SJSA1 (cell line): ENCODE results near the gene ABLIM2. TPM values are rescaled to one million over a fixed set of nuclear protein-coding genes. Genes with fewer than 3 reads are reported as not detected.

Source experiments
- DNase-seq, 2 experiments: peaks; one replicate each; pipeline ENCODE4 v3.0.0-alpha.2; 2015 to 2020; ENCODE audit warnings: low spot score in 2 of 2, low read depth in 1 of 2
- H3K27ac ChIP-seq: fragments of 250-450 bp; sonication (Bioruptor Pico); 2 replicates; pipeline ENCODE4 v1.5.1; 2020; ENCODE audit warnings: mild to moderate bottlenecking, moderate library complexity
- H3K27me3 ChIP-seq: fragments of 250-450 bp; sonication (Bioruptor Pico); replicated peaks from 2 replicates; pipeline ENCODE4 v1.5.1; 2020; ENCODE audit warnings: mild to moderate bottlenecking, moderate library complexity
- H3K36me3 ChIP-seq: fragments of 250-450 bp; sonication (Bioruptor Pico); 2 replicates; pipeline ENCODE4 v1.5.1; 2020; ENCODE audit warnings: mild to moderate bottlenecking
- H3K4me1 ChIP-seq: fragments of 250-450 bp; sonication (Bioruptor Pico); replicated peaks from 2 replicates; pipeline ENCODE4 v1.6.1; 2021; ENCODE audit warnings: mild to moderate bottlenecking
- H3K4me3 ChIP-seq: fragments of 250-450 bp; sonication (Bioruptor Pico); 2 replicates; pipeline ENCODE4 v1.5.1; 2020; ENCODE audit warnings: mild to moderate bottlenecking
- H3K9me3 ChIP-seq: fragments of 250-450 bp; sonication (Bioruptor Pico); replicated peaks from 2 replicates; pipeline ENCODE4 v1.5.1; 2020; ENCODE audit warnings: mild to moderate bottlenecking
- total RNA-seq: library from RNA; depleted of rRNA; stranded (reverse); fragments of >200 nt; shearing (Covaris generic); gene quantifications from 2 replicates; pipeline ENCODE4 v1.2.3, GENCODE V29; 2014

ABLIM2 gene
- total RNA-seq, 1 experiment from 2014 or later, result 0.13 TPM

DNA sequence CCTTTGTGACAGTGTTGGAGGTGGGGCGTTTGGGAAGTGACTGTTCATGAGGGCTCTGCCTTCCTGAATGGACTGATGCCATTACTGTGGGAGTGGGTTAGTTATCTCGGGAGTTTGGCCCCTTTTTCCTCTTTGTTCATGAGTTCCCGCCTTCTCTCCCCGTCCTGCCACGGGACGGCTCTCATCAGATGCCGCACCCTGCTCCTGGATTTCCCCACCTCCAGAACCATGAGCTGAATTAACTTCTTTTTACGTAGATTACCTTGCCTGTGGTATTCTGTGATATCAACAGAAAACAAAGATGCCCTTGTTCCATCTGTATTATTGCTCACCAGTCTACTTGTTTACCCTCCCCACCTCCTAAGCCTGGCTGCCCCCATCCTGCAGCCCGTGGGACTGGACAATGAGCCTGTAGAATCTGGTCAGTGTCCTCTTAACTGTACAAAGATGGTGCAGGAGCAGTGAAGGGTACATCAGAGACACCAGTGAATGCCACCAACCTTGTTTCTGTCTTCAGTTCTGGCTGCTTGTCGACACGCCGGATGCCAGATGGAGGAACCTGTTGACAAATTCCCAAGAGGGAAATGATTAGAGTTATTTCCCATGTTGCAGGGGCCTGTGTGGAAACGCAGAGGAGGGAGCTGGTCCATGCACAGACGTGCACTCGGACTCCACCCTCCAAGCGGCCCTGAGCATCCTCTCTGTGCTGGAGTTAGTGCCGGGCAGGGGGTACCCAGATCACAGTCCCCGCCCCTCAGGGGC lies 104.7 kb downstream of the ABLIM2 start:
- Histone ChIP-seq H3K36me3 (no peaks in the 10 kb centered on the region), H3K27me3 (peaks cover 10% of the 10 kb centered on the region; the same call in 1 of the 2 replicates), H3K4me3 (no peak overlapping the region), H3K27ac (no peak overlapping the region), H3K4me1 (no peaks in the 10 kb centered on the region), H3K9me3 (0 out of 2 replicates have a peak, but pooled peaks cover 2% of the 10 kb centered on the region)
- no peak for DNase-seq

DNA sequence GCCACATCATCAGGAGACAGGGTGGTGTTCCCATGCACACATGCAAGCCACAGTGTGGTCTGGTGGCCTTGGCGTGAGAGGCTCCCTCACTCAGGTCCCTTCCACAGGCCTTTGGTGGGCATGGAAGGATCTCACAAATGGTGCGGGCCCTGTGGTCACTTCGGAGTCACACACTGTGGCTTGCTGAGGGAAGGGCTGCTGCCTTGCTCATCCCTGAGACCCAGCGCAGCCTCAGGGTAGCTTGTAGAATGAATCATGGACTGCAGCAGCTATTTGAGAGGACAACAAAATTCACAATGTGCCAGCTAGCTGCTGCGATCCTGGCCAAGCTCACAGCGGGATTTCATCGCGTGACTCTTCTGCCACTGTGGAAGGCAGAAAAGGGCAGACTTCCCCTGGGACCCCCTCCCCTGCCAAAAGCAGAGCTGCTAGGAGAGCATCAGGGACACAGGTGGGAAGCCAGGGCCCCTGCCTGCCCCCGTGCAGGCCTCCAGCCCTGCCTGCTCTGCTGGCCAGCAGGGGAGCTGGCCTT lies 106.4 kb downstream of the ABLIM2 start:
- Histone ChIP-seq H3K4me3 (no peak overlapping the region), H3K9me3 (0 out of 2 replicates have a peak, but pooled peaks cover 2% of the 10 kb centered on the region)

DNA sequence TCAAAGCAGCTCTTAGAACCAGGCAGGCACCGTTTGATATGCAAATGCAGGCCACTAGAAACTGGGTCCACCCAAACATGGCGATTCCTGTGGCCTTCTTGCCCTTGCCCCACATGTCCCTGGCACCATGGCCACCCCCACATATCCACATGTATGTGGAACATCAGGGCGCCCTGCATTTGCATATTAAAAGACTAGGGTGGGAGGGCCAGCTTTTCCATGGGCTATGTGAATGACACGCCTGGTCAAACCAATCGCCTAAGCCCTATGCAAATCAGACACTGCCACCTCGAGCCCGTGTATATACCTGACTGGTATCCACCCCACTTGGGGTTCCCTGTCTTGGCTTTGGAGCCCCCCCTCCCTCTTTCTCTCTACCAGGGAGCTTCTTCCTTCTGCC lies 107.0 kb downstream of the ABLIM2 start:
- Histone ChIP-seq H3K9me3 (0 out of 2 replicates have a peak, but pooled peaks cover 2% of the 10 kb centered on the region), H3K27me3 (peaks cover 16% of the 10 kb centered on the region), H3K36me3 (no peaks in the 10 kb centered on the region), H3K4me3 (no peak overlapping the region), H3K4me1 (no peaks in the 10 kb centered on the region), H3K27ac (no peak overlapping the region)
- no peak for DNase-seq

More for the DNA sequence above, 106.4 kb downstream of the ABLIM2 start:
- no peak for DNase-seq
- Histone ChIP-seq H3K27ac (no peak overlapping the region), H3K27me3 (peaks cover 15% of the 10 kb centered on the region), H3K4me1 (no peaks in the 10 kb centered on the region), H3K36me3 (no peaks in the 10 kb centered on the region)

DNA sequence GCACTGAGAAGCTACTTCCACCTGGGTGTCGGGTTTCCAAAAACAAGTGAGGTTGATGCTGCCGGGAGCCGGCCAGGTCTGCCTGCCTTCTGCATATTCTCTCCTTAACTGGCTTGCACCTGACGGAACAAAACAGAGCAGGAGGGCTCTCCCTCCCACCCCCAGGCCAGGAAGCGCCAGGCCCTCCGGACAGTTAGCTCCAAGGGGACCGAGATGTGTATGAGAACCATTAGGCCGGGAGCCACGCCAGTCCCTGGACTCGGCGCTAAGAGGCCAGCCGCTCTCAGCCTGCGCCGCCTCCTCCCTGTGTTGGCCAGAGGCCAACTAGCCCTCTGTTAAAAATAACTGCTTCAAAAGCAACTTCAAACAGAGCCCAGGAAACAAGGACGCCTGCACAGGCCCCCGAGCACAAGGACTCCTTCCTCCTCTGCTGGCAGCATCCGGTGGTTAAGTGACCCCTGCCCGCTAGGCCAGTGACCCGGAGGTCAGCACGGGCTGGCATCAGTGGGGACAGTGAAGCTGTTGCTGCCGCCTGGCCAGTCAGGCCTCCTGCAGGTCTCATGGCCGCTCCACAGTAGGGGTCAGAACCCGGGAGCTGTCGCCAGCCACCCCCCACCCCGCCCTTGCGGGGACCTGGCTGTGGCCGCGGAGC lies 107.9 kb downstream of the ABLIM2 start:
- Histone ChIP-seq H3K27ac (no peak overlapping the region), H3K4me1 (no peaks in the 10 kb centered on the region), H3K4me3 (no peak overlapping the region), H3K36me3 (no peaks in the 10 kb centered on the region), H3K27me3 (peaks cover 25% of the 10 kb centered on the region), H3K9me3 (0 out of 2 replicates have a peak, but pooled peaks cover 2% of the 10 kb centered on the region)
- DNase-seq, result no peak

DNA sequence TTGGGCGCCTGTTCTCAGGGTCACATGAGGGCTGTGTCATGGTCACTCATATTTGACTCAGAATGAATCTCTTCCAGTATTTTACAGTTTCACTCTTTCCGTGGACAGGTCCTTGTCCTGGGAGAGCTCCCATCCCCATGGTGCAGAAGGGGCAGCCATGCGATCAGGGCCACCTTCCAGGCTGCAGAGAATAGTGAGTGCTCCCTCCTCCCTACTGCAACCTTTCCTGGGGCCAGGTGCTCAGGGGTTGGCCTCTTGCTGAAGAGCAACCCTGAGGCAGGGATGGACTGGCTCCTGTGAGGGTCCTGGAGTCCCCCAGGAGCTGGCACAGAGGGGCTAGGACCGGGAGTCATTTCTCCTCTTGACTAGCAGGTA lies 108.4 kb downstream of the ABLIM2 start:
- no peak for DNase-seq
- H3K4me3 ChIP-seq, result no peak overlapping the region
- no peaks in the 10 kb centered on the region for H3K4me1 ChIP-seq
- 0 out of 2 replicates have a peak, but pooled peaks cover 2% of the 10 kb centered on the region for H3K9me3 ChIP-seq
- H3K27ac ChIP-seq, result no peak overlapping the region
- no peaks in the 10 kb centered on the region for H3K36me3 ChIP-seq
- H3K27me3 ChIP-seq, result peaks cover 30% of the 10 kb centered on the region

DNA sequence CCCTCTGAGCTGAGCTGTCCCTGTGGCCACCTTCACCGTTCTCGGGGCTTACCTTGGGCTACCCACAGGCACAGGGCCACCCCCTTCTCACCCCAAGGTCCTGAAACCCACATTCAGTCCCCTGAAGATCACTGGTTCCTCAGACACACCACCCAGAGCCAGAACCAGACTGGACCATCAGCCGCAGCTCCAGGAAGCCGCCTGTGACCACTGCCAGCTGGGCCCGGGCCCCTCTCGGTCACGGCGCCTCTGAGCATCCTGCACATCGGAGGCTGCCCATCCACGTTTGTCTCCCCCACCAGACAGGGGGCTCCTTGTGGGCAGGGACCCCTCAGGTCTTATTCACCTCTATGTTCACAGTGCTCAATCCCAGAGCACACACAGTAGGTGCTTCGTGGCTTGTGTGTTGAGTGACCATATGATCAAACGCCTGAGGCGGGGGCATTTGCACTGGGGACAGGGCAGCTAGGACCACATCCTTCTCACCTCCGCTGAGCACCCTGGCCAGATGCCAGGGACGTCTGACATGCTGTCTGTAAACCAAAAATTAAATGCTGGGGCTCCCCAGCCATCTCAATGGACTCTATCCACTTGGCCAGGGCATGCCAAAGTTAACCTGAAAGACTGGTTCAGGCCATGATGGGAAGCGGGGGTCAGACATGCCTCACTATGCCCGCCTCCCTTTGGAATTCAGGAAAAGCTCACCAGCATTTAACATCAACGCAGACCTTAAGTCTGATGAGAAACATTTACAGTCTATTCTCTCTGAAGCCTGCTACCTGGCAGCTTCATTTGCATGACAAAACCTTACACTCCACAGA lies 109.5 kb downstream of the ABLIM2 start:
- Histone ChIP-seq H3K27me3 (peaks cover 39% of the 10 kb centered on the region), H3K36me3 (no peaks in the 10 kb centered on the region)
- DNase-seq, result no peak

DNA sequence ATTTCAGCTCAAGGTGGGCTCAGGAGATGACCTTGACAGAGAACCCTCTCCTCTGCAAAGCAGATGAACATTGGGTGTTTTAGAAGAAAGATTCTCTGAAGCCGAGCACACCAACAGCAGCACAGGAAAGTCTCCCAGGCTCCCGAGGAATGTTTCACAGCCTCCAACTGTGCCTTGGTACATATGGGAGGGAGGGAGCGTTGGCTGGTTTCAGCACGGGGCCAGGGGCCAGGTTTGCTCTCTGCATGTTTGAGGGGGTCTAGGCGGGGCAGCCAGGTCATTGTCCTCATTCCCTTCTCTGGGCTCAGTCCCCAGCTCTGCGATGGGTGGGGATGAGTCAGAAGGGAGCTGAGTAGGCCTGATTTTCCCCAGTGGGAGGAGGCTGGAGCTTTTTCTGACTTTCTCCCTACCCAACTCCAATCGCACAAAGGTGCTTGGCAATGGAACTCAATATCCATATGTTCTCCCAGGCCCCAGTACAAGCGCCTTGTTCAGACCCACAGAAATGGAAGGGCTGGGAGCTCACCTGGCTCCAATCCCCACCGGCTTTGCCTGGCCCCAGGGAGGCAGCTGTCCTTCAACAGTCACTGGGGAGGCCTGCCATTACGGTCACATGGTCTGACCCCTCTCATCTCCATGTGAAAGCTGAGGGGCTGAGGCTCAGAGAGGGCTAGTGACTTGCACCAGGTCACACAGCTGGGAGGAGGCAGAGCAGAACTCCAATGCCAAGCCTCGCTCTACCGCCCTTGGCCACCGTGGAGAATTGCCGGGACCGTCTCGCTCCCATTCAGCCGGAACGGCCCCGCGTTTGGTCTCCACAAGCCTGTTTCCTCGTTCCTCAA lies 110.6 kb downstream of the ABLIM2 start:
- 0 out of 2 replicates have a peak, but pooled peaks cover 2% of the 10 kb centered on the region for H3K9me3 ChIP-seq
- DNase-seq, result no peak
- peaks cover 46% of the 10 kb centered on the region for H3K27me3 ChIP-seq
- H3K4me3 ChIP-seq, result no peak overlapping the region
- no peaks in the 10 kb centered on the region for H3K36me3 ChIP-seq
- no peak overlapping the region for H3K27ac ChIP-seq
- no peaks in the 10 kb centered on the region for H3K4me1 ChIP-seq

More for the DNA sequence above, 109.5 kb downstream of the ABLIM2 start:
- Histone ChIP-seq H3K27ac (no peak overlapping the region), H3K9me3 (0 out of 2 replicates have a peak, but pooled peaks cover 2% of the 10 kb centered on the region), H3K4me1 (no peaks in the 10 kb centered on the region), H3K4me3 (no peak overlapping the region)

DNA sequence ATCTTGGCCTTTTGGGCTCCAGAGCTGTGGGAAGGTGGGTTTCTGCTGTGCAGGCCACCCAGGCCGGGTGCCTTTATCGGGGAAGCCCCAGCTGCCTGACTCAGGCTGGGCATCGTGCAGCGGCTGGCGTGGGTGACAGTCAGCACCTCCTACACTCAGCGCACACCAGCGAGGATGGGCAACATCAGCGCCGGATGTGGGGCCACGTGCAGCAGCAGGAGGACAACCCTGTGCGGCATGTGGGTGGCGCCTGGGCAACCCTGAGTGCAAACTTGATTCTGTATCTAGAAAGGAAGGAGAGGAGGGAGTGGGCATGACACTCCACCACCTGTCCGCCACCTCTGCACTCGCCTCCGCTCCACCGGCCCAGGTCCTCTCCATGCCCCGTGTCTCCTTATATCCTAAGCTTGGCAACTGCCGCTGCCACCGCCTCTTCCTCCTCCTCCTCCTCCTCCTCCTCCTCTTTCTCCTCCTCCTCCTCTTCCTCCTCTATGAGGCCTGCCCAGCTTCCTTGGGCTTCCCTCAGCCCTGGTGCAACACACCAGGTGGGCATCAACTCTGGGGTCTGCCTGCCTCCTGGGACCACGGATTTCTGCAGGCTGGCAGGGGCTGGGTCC lies 111.6 kb downstream of the ABLIM2 start:
- H3K27ac ChIP-seq, result no peak overlapping the region
- no peaks in the 10 kb centered on the region for H3K36me3 ChIP-seq
- no peak overlapping the region for H3K4me3 ChIP-seq
- H3K9me3 ChIP-seq, result 0 out of 2 replicates have a peak, but pooled peaks cover 2% of the 10 kb centered on the region
- no peaks in the 10 kb centered on the region for H3K4me1 ChIP-seq
- peaks cover 47% of the 10 kb centered on the region for H3K27me3 ChIP-seq
- DNase-seq, result no peak

DNA sequence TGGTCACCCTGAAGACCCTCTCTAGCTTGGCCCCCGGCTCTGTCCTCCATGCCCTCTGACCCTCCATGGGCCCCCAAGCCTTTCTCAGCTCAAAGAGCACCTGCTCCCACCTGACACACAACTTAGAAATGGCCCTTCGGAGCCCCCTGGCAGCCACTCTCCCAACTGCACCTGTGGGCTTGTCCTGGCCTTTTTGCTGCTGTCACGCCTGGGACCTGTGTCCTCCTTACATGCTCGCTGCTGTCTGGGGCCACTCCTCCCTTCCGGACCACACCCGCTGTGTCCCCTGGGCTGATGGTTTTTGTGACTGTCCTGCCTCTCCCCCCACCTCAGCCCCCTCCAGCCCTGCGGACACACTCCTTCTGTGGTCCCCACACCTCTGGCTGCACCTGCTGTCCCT lies 112.7 kb downstream of the ABLIM2 start:
- Histone ChIP-seq H3K9me3 (0 out of 2 replicates have a peak, but pooled peaks cover 2% of the 10 kb centered on the region), H3K4me1 (no peaks in the 10 kb centered on the region), H3K27me3 (peaks cover 49% of the 10 kb centered on the region), H3K36me3 (no peaks in the 10 kb centered on the region), H3K27ac (no peak overlapping the region), H3K4me3 (no peak overlapping the region)
- no peak for DNase-seq

DNA sequence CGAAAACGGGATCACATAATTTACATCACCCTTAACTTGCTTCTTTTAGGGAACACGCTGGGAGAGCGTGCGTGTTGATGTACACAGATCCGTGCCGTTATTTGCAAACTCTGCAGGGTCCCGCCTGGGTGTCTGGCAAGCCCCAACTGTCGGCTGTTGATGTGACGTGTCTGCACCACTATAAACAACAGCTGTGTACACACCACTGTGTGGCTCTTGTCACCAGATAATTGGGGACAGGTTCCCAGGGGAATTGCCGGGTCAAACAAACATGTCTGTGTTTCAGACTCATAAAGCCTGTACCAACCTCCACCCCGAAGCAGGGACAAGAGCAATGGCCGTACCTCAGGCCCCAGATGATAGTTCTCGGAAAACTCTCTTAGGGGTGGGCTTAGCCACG lies 113.9 kb downstream of the ABLIM2 start:
- Histone ChIP-seq H3K4me3 (no peak overlapping the region), H3K36me3 (no peaks in the 10 kb centered on the region), H3K4me1 (no peaks in the 10 kb centered on the region), H3K27ac (no peak overlapping the region), H3K9me3 (no peaks in the 10 kb centered on the region), H3K27me3 (peaks cover 43% of the 10 kb centered on the region)
- DNase-seq, result peak in 1 of 2 experiments; percentile 37

DNA sequence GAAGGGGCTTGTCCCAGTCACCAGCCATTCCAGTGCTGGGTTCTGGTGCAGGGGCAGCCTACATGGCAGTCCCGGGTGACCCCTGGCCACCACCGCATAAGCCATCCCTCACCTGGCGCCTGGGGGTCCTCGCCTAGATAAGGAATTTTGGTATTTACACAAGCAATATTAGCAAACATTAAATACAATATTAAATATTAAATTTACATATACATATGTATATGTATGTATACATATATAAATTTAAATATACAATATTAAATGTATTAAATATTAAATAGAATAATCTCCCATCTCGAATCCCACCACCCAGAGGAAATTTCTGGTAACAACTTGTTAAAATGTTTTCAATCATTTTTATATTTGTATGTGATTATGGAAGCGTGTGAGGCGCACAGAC lies 114.4 kb downstream of the ABLIM2 start:
- peaks cover 39% of the 10 kb centered on the region for H3K27me3 ChIP-seq
- no peak for DNase-seq
- H3K36me3 ChIP-seq, result no peaks in the 10 kb centered on the region
- H3K27ac ChIP-seq, result no peak overlapping the region
- H3K4me1 ChIP-seq, result no peaks in the 10 kb centered on the region
- H3K9me3 ChIP-seq, result no peaks in the 10 kb centered on the region
- no peak overlapping the region for H3K4me3 ChIP-seq

DNA sequence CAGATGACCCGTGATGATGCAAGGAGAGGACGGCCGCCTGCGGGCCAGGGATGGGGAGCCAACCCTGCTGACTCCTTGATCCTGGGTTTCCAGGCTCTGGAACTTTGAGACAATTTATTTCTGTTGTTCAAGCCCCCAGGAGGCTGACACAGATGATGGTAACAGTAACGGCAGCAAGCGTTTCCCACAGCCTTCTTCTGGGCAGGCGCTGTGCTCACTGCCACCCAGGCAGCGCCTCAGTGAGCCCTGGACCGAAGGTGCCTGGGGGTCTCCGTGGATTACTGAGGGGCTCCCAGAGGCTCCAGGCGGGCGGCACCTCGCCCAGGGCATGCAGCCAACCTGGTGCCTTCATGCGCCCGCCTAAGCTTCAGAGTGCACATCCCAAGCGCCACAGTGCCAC lies 115.0 kb downstream of the ABLIM2 start:
- peaks cover 39% of the 10 kb centered on the region for H3K27me3 ChIP-seq
- H3K27ac ChIP-seq, result no peak overlapping the region
- H3K36me3 ChIP-seq, result no peaks in the 10 kb centered on the region
- no peaks in the 10 kb centered on the region for H3K4me1 ChIP-seq
- no peaks in the 10 kb centered on the region for H3K9me3 ChIP-seq
- DNase-seq, result no peak
- H3K4me3 ChIP-seq, result no peak overlapping the region
